OCI-LY1 (cell line): ENCODE data around the gene ATP11C.

Source experiments
- H2AFZ ChIP-seq: fragments of 200-600 bp; sonication (generic), shearing (Covaris generic); 2 replicates; pipeline ENCODE4 v1.6.0; 2014; ENCODE audit warnings: antibody characterized with exemption, mild to moderate bottlenecking, low read length
- H3F3A ChIP-seq: fragments of 200-600 bp; sonication (generic), shearing (Covaris generic); 2 replicates; pipeline ENCODE4 v1.6.0; 2014; ENCODE audit warnings: mild to moderate bottlenecking, antibody characterized with exemption, low read length, moderate library complexity; ENCODE audit not compliant: insufficient read depth
- H3K27ac ChIP-seq: fragments of 200-600 bp; sonication (generic); 2 replicates; pipeline ENCODE4 v1.5.1; 2014; ENCODE audit warnings: low read length, mixed run types, mild to moderate bottlenecking, low read depth; ENCODE audit not compliant: poor library complexity, severe bottlenecking
- H3K27me3 ChIP-seq: fragments of 200-600 bp; sonication (generic); 2 replicates; pipeline ENCODE4 v1.6.0; 2014; ENCODE audit warnings: antibody characterized with exemption, mild to moderate bottlenecking, low read length, moderate library complexity; ENCODE audit not compliant: insufficient read depth
- H3K36me3 ChIP-seq: fragments of 200-600 bp; sonication (generic); 2 replicates; pipeline ENCODE4 v1.6.1; 2014; ENCODE audit warnings: mild to moderate bottlenecking, antibody characterized with exemption, low read length, moderate library complexity, mixed read lengths; ENCODE audit not compliant: insufficient read depth
- H3K4me1 ChIP-seq: fragments of 200-600 bp; sonication (generic); 2 replicates; pipeline ENCODE4 v1.5.1; 2014; ENCODE audit warnings: mild to moderate bottlenecking, low read length, moderate library complexity; ENCODE audit not compliant: insufficient read depth, severe bottlenecking
- H3K4me2 ChIP-seq: fragments of 200-600 bp; sonication (generic), shearing (Covaris generic); 2 replicates; pipeline ENCODE4 v1.6.1; 2014; ENCODE audit warnings: low read length
- H3K4me3 ChIP-seq: fragments of 200-600 bp; sonication (generic); 2 replicates; pipeline ENCODE4 v1.5.1; 2014; ENCODE audit warnings: low read length, low read depth, mild to moderate bottlenecking, mixed read lengths; ENCODE audit not compliant: poor library complexity, severe bottlenecking
- H3K79me2 ChIP-seq: fragments of 200-600 bp; shearing (Covaris generic); 2 replicates; pipeline ENCODE4 v1.6.1; 2016; ENCODE audit warnings: mixed run types, low read length, mixed read lengths; ENCODE audit not compliant: insufficient read depth
- H3K9ac ChIP-seq: fragments of 200-600 bp; sonication (generic), shearing (Covaris generic); 2 replicates; pipeline ENCODE4 v1.6.1; 2014; ENCODE audit warnings: mild to moderate bottlenecking, low read length, mixed read lengths
- H3K9me2 ChIP-seq: fragments of 200-600 bp; sonication (generic), shearing (Covaris generic); 2 replicates; pipeline ENCODE4 v1.6.1; 2014; ENCODE audit warnings: low read depth, mild to moderate bottlenecking, low read length, mixed read lengths
- H3K9me3 ChIP-seq: fragments of 200-600 bp; shearing (Covaris generic); 2 replicates; pipeline ENCODE4 v1.6.1; 2014; ENCODE audit warnings: low read length, mixed read lengths
- H4K20me1 ChIP-seq: fragments of 200-600 bp; sonication (generic), shearing (Covaris generic); 2 replicates; pipeline ENCODE4 v1.6.0; 2016; ENCODE audit warnings: mild to moderate bottlenecking, low read length; ENCODE audit not compliant: insufficient read depth
- CTCF ChIP-seq: fragments of 200-600 bp; sonication (generic), shearing (Covaris generic); IDR thresholded peaks from 2 replicates; pipeline ENCODE4 v1.5.1; 2017; ENCODE audit warnings: mild to moderate bottlenecking, antibody characterized with exemption, low read length, moderate library complexity, mixed read lengths
- EZH2 ChIP-seq: fragments of 200-600 bp; sonication (generic), shearing (Covaris generic); IDR thresholded peaks from 2 replicates; pipeline ENCODE4 v1.8.0; 2017; ENCODE audit warnings: borderline replicate concordance, mixed run types, mild to moderate bottlenecking, antibody characterized with exemption, low read length, moderate library complexity, mixed read lengths

The ATP11C gene

GRCh38 chrX:139776599-139776998 is 156.3 kb downstream of the ATP11C start:
- no peaks in the 10 kb centered on the region for H3K27me3 ChIP-seq
- TF ChIP-seq CTCF (no peak), EZH2 (no peak)
- no peaks in the 10 kb centered on the region for H3K9me2 ChIP-seq
- no peak overlapping the region for H3K9ac ChIP-seq
- H2AFZ ChIP-seq, result no peak overlapping the region
- H3F3A ChIP-seq, result no peaks in the 10 kb centered on the region
- H3K4me1 ChIP-seq, result no peaks in the 10 kb centered on the region
- no peaks in the 10 kb centered on the region for H3K9me3 ChIP-seq
- peaks cover 32% of the 10 kb centered on the region for H3K36me3 ChIP-seq
- no peak overlapping the region for H3K4me3 ChIP-seq
- H3K79me2 ChIP-seq, result no peaks in the 10 kb centered on the region
- H3K4me2 ChIP-seq, result no peak overlapping the region
- no peak overlapping the region for H3K27ac ChIP-seq
- no peaks in the 10 kb centered on the region for H4K20me1 ChIP-seq

GRCh38 chrX:139770366-139770765 is 162.5 kb downstream of the ATP11C start:
- no peaks in the 10 kb centered on the region for H3F3A ChIP-seq
- no peak overlapping the region for H3K4me2 ChIP-seq
- no peak overlapping the region for H3K4me3 ChIP-seq
- no peak for TF ChIP-seq EZH2
- TF ChIP-seq CTCF, result no peak
- H3K27me3 ChIP-seq, result no peaks in the 10 kb centered on the region
- no peaks in the 10 kb centered on the region for H3K9me2 ChIP-seq
- no peaks in the 10 kb centered on the region for H3K9me3 ChIP-seq
- no peak overlapping the region for H3K9ac ChIP-seq
- no peaks in the 10 kb centered on the region for H3K79me2 ChIP-seq
- peaks cover 36% of the 10 kb centered on the region for H3K36me3 ChIP-seq
- no peak overlapping the region for H2AFZ ChIP-seq
- no peaks in the 10 kb centered on the region for H4K20me1 ChIP-seq
- no peaks in the 10 kb centered on the region for H3K4me1 ChIP-seq
- no peak overlapping the region for H3K27ac ChIP-seq

GRCh38 chrX:139766545-139766983 is 166.3 kb downstream of the ATP11C start:
- Histone ChIP-seq H3K4me1 (no peaks in the 10 kb centered on the region), H3K4me3 (no peak overlapping the region), H3K79me2 (no peaks in the 10 kb centered on the region), H3K36me3 (peaks cover 4% of the 10 kb centered on the region; the same call in 1 of the 2 replicates), H3K4me2 (no peak overlapping the region), H3K9ac (no peak overlapping the region), H4K20me1 (no peaks in the 10 kb centered on the region), H3K9me3 (no peaks in the 10 kb centered on the region), H3K9me2 (no peaks in the 10 kb centered on the region), H3K27me3 (no peaks in the 10 kb centered on the region), H3F3A (no peaks in the 10 kb centered on the region), H2AFZ (no peak overlapping the region), H3K27ac (no peak overlapping the region)
- TF ChIP-seq EZH2 (no peak), CTCF (no peak)
